Measurements from ENCODE around the gene CAPN3. TPM values are rescaled to one million over a fixed set of nuclear protein-coding genes. Genes with fewer than 3 reads are reported as not detected.

The CAPN3 gene
- total and polyA plus RNA-seq, 11 donors, result 1.3 to 12.2 (median 7.3) TPM

DNA sequence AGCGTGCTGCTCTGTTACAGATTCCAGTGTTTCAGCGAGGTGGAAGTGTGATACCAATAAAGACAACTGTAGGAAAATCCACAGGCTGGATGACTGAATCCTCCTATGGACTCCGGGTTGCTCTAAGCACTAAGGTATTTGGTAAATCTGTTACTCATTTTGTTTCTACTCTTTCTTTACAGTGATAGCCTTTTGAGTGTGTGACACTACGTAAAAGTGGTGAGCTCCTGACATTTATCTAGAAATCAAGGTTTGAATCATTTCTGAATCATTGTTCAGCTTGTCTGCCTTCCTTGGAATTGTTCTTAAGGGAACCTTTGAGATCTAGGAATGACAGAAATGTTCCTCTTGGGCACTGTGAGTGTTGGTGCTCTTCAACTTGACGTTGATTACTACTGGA is 11.2 kb upstream of the CAPN3 start:
- WGBS, 4 donors, result 89 to 90% (median 90%) methylated on average over 5 of the region's 5 CpGs

GRCh38 chr15:42349186-42349585 is 10.1 kb upstream of the CAPN3 start:
- Histone ChIP-seq H3K4me3 (no peak overlapping the region), H3K9me3 (no peaks in the 10 kb centered on the region), H3K27me3 (no peaks in the 10 kb centered on the region), H3K27ac (no peak overlapping the region), H3K4me1 (peaks cover 0 to 6% (median 0%) of the 10 kb centered on the region in 12 donors), H3K36me3 (peaks cover 0 to 96% (median 84%) of the 10 kb centered on the region in 9 donors)
- ATAC-seq (no peak), DNase-seq (no peak)
- intact Hi-C loops (cut with DNase I), result no loop called here
- TF ChIP-seq, protein P1, sequence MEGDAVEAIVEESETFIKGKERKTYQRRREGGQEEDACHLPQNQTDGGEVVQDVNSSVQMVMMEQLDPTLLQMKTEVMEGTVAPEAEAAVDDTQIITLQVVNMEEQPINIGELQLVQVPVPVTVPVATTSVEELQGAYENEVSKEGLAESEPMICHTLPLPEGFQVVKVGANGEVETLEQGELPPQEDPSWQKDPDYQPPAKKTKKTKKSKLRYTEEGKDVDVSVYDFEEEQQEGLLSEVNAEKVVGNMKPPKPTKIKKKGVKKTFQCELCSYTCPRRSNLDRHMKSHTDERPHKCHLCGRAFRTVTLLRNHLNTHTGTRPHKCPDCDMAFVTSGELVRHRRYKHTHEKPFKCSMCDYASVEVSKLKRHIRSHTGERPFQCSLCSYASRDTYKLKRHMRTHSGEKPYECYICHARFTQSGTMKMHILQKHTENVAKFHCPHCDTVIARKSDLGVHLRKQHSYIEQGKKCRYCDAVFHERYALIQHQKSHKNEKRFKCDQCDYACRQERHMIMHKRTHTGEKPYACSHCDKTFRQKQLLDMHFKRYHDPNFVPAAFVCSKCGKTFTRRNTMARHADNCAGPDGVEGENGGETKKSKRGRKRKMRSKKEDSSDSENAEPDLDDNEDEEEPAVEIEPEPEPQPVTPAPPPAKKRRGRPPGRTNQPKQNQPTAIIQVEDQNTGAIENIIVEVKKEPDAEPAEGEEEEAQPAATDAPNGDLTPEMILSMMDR (IDR thresholded peaks at IDR 0.05), result no peak
- TF ChIP-seq POLR2A (IDR thresholded peaks at IDR 0.05), result no peak
- 92 to 95% (median 92%) methylated on average over 2 of the region's 2 CpGs for WGBS, 4 donors

More for the DNA sequence above, 11.2 kb upstream of the CAPN3 start:
- ATAC-seq, result no peak
- DNase-seq, result no peak
- Histone ChIP-seq H3K27me3 (no peaks in the 10 kb centered on the region), H3K9me3 (no peaks in the 10 kb centered on the region), H3K4me1 (peaks cover 0 to 6% (median 0%) of the 10 kb centered on the region in 12 donors), H3K27ac (no peak overlapping the region), H3K4me3 (no peak overlapping the region), H3K36me3 (peaks cover 0 to 96% (median 84%) of the 10 kb centered on the region in 9 donors)
- TF ChIP-seq POLR2A (IDR thresholded peaks at IDR 0.05), result no peak
- TF ChIP-seq, protein P1 (IDR thresholded peaks at IDR 0.05), result no peak
- intact Hi-C loops (cut with DNase I), result no loop called here

- TF ChIP-seq, protein P1 (IDR thresholded peaks at IDR 0.05), result no peak
- no peak for TF ChIP-seq POLR2A (IDR thresholded peaks at IDR 0.05)
- intact Hi-C loops (cut with DNase I), result loop anchor here in 1 of 10 donors (10.0 kb wide), 1 partner anchor 58 kb away; no protein-coding TSS in a partner anchor
- Histone ChIP-seq H3K27me3 (no peaks in the 10 kb centered on the region), H3K27ac (no peak overlapping the region), H3K9me3 (no peaks in the 10 kb centered on the region), H3K4me1 (no peaks in the 10 kb centered on the region), H3K36me3 (peaks cover 0 to 95% (median 81%) of the 10 kb centered on the region in 9 donors), H3K4me3 (no peak overlapping the region)
- WGBS, 4 donors, result 79 to 82% (median 81%) methylated on average over 7 of the region's 7 CpGs
- ATAC-seq (peak in 1 of 4 donors; percentile 36), DNase-seq (no peak)
Measured at GRCh38 chr15:42352401-42352800, 6.9 kb upstream of the CAPN3 start.

GRCh38 chr15:42353061-42353460 is 6.2 kb upstream of the CAPN3 start:
- ATAC-seq (no peak), DNase-seq (no peak)
- peaks cover 0 to 91% (median 75%) of the 10 kb centered on the region in 9 donors for H3K36me3 ChIP-seq
- H3K4me3 ChIP-seq, result no peak overlapping the region
- H3K27me3 ChIP-seq, result no peaks in the 10 kb centered on the region
- H3K9me3 ChIP-seq, result no peaks in the 10 kb centered on the region
- TF ChIP-seq, protein P1 (IDR thresholded peaks at IDR 0.05), result no peak
- TF ChIP-seq POLR2A (IDR thresholded peaks at IDR 0.05), result no peak
- intact Hi-C loops (cut with DNase I), result loop anchor here in 1 of 10 donors (10.0 kb wide), 1 partner anchor 58 kb away; no protein-coding TSS in a partner anchor
- H3K27ac ChIP-seq, result no peak overlapping the region
- no peaks in the 10 kb centered on the region for H3K4me1 ChIP-seq
- WGBS, 4 donors, result 82 to 87% (median 84%) methylated on average over 6 of the region's 6 CpGs
